Measurements from ENCODE around the gene IMMP2L.

GRCh38 chr7:111235709-111236108, 326.6 kb downstream of the IMMP2L start:
- TF ChIP-seq, protein P1, sequence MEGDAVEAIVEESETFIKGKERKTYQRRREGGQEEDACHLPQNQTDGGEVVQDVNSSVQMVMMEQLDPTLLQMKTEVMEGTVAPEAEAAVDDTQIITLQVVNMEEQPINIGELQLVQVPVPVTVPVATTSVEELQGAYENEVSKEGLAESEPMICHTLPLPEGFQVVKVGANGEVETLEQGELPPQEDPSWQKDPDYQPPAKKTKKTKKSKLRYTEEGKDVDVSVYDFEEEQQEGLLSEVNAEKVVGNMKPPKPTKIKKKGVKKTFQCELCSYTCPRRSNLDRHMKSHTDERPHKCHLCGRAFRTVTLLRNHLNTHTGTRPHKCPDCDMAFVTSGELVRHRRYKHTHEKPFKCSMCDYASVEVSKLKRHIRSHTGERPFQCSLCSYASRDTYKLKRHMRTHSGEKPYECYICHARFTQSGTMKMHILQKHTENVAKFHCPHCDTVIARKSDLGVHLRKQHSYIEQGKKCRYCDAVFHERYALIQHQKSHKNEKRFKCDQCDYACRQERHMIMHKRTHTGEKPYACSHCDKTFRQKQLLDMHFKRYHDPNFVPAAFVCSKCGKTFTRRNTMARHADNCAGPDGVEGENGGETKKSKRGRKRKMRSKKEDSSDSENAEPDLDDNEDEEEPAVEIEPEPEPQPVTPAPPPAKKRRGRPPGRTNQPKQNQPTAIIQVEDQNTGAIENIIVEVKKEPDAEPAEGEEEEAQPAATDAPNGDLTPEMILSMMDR (IDR thresholded peaks at IDR 0.05): no peak
- TF ChIP-seq POLR2A (IDR thresholded peaks at IDR 0.05): no peak

Data from thyroid gland (tissue), 4 donors.